Measurements from ENCODE around the gene TMC3. TPM values are rescaled to one million over a fixed set of nuclear protein-coding genes. Genes with fewer than 3 reads are reported as not detected.

The TMC3 gene
- total and polyA plus RNA-seq, 2 of the 13 experiments (the other 11 are each of a cell fraction or from before 2014, with no cell fraction given), result not detected

DNA sequence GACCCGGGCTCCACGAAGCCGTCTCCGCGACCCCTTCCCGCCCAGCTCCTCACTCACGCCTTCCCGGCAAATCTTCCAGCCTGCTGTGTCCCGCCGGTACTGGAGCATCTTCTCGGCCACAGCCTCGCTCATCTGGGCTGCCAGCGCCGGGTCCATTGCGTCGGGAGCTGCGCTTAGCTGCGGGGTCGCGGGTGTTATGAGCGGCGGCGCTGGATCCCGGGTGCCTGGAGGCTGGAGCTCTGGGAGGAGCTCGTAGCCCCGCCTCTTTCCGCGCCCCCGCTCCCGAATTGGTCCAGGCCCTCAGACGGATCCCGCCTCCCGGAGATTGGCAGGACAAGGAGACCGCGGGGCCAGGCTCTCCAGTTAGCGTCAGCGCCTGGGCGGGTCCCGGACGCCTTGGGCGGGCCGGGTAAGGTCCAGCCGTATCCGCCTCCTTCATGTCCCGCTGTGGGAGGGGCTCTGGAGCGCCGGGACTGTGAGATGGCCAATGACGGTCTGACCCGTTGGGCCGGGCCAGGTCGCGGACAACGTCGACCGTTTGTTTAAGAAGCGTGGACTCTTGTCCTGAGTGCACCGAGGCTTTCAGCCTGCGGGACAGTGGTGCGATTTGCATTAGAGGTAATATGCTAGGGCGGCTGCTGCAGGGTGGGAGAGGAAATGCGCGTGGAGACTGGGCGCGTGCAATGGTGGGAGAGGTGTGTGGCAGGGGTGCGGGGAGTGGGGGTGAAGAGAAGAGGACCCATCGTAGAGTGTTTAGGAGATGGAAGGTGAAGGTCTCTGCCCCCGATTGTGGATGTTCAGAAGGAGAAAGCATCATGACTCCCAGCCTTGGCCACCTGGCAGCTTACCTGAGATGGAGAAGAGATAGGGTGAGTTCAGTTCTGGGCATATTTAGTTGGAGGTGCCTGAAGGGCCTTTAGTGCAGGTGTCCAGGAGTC is 49.8 kb downstream of the TMC3 start, which contains the start of gene STARD5 (continued):
- TF ChIP-seq KLF16 (CRISPR knock-in tag; IDR thresholded peaks at IDR 0.05) (peak in 1 of 2 experiments; percentile 57; a peak in 1 of 4 replicates), FOXM1 (CRISPR knock-in tag; IDR thresholded peaks at IDR 0.05) (no peak), MED1 (CRISPR knock-in tag; IDR thresholded peaks at IDR 0.05) (peak; percentile 22; the same call in 1 of the 2 replicates), ETV6 (CRISPR knock-in tag; conservative IDR thresholded peaks at IDR 0.05) (no peak), HOXA5 (CRISPR knock-in tag; IDR thresholded peaks at IDR 0.05) (peak; percentile 55; the same call in 1 of the 2 replicates), ZFY (CRISPR knock-in tag; IDR thresholded peaks at IDR 0.05) (peak; percentile 33), ZNF644 (CRISPR knock-in tag; IDR thresholded peaks at IDR 0.05; ENCODE audit: low read depth) (no peak), ZNF720 (CRISPR knock-in tag; IDR thresholded peaks at IDR 0.05) (no peak), AHR (CRISPR knock-in tag; IDR thresholded peaks at IDR 0.05) (no peak), ZBTB38 (CRISPR knock-in tag; IDR thresholded peaks at IDR 0.05) (no peak; the same call in 1 of the 2 replicates)
- TF ChIP-seq, protein P1, sequence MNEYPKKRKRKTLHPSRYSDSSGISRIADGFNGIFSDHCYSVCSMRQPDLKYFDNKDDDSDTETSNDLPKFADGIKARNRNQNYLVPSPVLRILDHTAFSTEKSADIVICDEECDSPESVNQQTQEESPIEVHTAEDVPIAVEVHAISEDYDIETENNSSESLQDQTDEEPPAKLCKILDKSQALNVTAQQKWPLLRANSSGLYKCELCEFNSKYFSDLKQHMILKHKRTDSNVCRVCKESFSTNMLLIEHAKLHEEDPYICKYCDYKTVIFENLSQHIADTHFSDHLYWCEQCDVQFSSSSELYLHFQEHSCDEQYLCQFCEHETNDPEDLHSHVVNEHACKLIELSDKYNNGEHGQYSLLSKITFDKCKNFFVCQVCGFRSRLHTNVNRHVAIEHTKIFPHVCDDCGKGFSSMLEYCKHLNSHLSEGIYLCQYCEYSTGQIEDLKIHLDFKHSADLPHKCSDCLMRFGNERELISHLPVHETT (CRISPR knock-in tag; conservative IDR thresholded peaks at IDR 0.05), result no peak
- TF ChIP-seq, protein P2, sequence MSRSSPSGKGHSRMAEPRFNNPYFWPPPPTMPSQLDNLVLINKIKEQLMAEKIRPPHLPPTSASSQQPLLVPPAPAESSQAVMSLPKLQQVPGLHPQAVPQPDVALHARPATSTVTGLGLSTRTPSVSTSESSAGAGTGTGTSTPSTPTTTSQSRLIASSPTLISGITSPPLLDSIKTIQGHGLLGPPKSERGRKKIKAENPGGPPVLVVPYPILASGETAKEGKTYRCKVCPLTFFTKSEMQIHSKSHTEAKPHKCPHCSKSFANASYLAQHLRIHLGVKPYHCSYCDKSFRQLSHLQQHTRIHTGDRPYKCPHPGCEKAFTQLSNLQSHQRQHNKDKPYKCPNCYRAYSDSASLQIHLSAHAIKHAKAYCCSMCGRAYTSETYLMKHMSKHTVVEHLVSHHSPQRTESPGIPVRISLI (CRISPR knock-in tag; IDR thresholded peaks at IDR 0.05; ENCODE audit: borderline replicate concordance), result no peak
- TF ChIP-seq, protein P3, sequence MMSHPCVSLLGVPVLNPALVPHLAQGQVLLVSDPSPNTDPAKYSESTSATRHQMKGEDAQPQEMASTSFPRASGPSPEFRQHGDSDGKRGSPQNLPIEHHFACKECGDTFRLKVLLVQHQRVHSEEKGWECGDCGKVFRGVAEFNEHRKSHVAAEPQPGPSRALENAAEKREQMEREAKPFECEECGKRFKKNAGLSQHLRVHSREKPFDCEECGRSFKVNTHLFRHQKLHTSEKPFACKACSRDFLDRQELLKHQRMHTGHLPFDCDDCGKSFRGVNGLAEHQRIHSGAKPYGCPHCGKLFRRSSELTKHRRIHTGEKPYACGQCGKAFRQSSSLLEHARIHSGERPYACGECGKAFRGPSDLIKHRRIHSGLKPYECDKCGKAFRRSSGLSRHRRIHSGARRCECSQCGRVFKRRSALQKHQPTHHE (CRISPR knock-in tag; IDR thresholded peaks at IDR 0.05; ENCODE audit: borderline replicate concordance), result peak; percentile 51; the same call in 1 of the 2 replicates
- TF ChIP-seq, protein P4, sequence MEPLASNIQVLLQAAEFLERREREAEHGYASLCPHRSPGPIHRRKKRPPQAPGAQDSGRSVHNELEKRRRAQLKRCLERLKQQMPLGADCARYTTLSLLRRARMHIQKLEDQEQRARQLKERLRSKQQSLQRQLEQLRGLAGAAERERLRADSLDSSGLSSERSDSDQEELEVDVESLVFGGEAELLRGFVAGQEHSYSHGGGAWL (CRISPR knock-in tag; IDR thresholded peaks at IDR 0.05), result 0 out of 2 replicates have a peak, but pooled peaks have one; percentile 21
- TF ChIP-seq, protein P5, sequence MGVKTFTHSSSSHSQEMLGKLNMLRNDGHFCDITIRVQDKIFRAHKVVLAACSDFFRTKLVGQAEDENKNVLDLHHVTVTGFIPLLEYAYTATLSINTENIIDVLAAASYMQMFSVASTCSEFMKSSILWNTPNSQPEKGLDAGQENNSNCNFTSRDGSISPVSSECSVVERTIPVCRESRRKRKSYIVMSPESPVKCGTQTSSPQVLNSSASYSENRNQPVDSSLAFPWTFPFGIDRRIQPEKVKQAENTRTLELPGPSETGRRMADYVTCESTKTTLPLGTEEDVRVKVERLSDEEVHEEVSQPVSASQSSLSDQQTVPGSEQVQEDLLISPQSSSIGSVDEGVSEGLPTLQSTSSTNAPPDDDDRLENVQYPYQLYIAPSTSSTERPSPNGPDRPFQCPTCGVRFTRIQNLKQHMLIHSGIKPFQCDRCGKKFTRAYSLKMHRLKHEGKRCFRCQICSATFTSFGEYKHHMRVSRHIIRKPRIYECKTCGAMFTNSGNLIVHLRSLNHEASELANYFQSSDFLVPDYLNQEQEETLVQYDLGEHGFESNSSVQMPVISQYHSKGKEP (CRISPR knock-in tag; IDR thresholded peaks at IDR 0.05), result no peak
- TF ChIP-seq, protein P6, sequence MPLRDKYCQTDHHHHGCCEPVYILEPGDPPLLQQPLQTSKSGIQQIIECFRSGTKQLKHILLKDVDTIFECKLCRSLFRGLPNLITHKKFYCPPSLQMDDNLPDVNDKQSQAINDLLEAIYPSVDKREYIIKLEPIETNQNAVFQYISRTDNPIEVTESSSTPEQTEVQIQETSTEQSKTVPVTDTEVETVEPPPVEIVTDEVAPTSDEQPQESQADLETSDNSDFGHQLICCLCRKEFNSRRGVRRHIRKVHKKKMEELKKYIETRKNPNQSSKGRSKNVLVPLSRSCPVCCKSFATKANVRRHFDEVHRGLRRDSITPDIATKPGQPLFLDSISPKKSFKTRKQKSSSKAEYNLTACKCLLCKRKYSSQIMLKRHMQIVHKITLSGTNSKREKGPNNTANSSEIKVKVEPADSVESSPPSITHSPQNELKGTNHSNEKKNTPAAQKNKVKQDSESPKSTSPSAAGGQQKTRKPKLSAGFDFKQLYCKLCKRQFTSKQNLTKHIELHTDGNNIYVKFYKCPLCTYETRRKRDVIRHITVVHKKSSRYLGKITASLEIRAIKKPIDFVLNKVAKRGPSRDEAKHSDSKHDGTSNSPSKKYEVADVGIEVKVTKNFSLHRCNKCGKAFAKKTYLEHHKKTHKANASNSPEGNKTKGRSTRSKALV (CRISPR knock-in tag; IDR thresholded peaks at IDR 0.05), result no peak

Data from HepG2 (cell line).